ENCODE results near the gene UNKL. TPM values are rescaled to one million over a fixed set of nuclear protein-coding genes. Genes with fewer than 3 reads are reported as not detected.

The UNKL gene
- total RNA-seq, 2 experiments from 2014 or later, result 26.0 to 33.4 TPM

DNA sequence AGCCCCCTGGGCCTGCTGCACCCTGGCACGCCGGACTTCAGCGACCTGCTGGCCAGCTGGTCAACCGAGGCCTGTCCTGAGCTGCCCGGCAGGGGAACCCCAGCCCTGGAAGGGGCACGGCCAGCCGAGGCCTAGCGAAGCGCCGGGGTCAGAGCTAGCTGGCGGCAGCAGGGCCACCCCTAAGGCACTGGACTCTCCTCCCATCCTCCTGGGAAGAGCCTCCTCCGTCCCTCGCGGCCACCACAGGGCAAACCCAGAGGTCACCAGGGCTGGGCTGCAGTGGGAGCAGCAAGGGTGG, 18.7 kb upstream of the UNKL start:
- H3K9me3 Mint-ChIP-seq, result no peaks in the 10 kb centered on the region
- H3K4me3 Mint-ChIP-seq, result no peak overlapping the region
- ChIA-PET CTCF (no interaction called here), POLR2A (interaction anchor here (1.0 kb wide), 1 partner anchor 13 kb away, joined by 5 read pairs; the partner anchor contains the start of gene UQCC4)
- H3K4me1 Mint-ChIP-seq (ENCODE audit: low read depth), result no peaks in the 10 kb centered on the region
- H3K27ac Mint-ChIP-seq, result no peak overlapping the region
- H3K27me3 Mint-ChIP-seq, result no peaks in the 10 kb centered on the region
- H3K36me3 Mint-ChIP-seq, result no peaks in the 10 kb centered on the region
- DNase-seq, result no peak
- intact Hi-C loops (cut with micrococcal nuclease), result no loop called here

- ChIA-PET POLR2A (interaction anchor here (1.0 kb wide), 1 partner anchor 12 kb away, joined by 5 read pairs; the partner anchor contains the start of gene UQCC4), CTCF (interaction anchor here (0.8 kb wide), 1 partner anchor 27 kb away, joined by 3 read pairs; no protein-coding TSS in a partner anchor)
- no peak overlapping the region for H3K4me3 Mint-ChIP-seq
- no peaks in the 10 kb centered on the region for H3K4me1 Mint-ChIP-seq (ENCODE audit: low read depth)
- H3K27me3 Mint-ChIP-seq, result no peaks in the 10 kb centered on the region
- no peaks in the 10 kb centered on the region for H3K36me3 Mint-ChIP-seq
- intact Hi-C loops (cut with micrococcal nuclease), result no loop called here
- DNase-seq, result no peak
- H3K27ac Mint-ChIP-seq, result no peak overlapping the region
- H3K9me3 Mint-ChIP-seq, result no peaks in the 10 kb centered on the region
Measured at GRCh38 chr16:1432388-1433262, 18.1 kb upstream of the UNKL start.

DNA sequence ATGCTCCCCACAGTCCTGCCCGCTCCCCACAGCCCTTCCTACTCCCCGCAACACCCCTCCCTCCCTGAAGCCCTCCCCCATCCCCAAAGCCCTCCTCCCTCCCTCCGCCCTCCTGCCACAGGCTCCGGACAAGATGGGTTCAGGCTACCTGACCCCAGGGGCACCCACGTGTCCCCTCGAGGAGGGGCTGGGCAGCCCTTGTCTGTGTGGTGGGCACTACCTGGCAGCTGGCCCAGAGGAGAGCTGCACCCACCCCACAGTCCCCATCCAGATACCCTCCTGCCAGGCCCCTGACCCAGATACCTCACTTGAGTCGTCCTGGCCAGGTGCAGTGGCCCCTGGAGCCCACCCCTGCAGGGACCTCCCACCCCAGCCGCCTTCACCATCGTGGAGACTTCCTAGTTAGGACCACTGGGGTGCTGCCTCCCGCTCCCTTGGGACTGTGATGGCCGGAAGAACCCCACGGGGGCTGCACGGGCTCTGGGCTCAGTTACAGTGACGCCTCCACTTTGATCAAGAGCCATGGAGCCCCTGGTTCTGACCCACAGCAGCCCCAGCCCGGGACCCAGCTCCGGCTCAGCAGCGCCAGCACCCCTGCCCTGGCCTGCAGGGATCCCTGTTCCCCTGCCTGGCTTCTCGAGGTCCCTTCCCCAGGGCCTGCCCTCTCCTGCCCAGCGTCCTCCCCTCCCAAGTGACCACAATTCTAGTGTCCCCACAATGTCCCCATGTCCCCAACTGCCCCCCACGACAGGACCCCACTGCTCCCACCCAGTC, 17.2 kb upstream of the UNKL start:
- Mint-ChIP-seq H3K36me3 (no peaks in the 10 kb centered on the region), H3K27ac (no peak overlapping the region), H3K9me3 (no peaks in the 10 kb centered on the region), H3K4me3 (no peak overlapping the region), H3K27me3 (no peaks in the 10 kb centered on the region), H3K4me1 (ENCODE audit: low read depth) (no peaks in the 10 kb centered on the region)
- no peak for DNase-seq
- ChIA-PET CTCF (no interaction called here), POLR2A (no interaction called here)
- intact Hi-C loops (cut with micrococcal nuclease), result no loop called here

GRCh38 chr16:1430759-1431496, 16.4 kb upstream of the UNKL start, which contains the start of gene PERCC1:
TSS of gene PERCC1 (plus strand) at chr16:1431078. CDS start at chr16:1432594, 1,516 bp downstream.
- Mint-ChIP-seq H3K27me3 (no peaks in the 10 kb centered on the region), H3K36me3 (no peaks in the 10 kb centered on the region), H3K4me3 (no peak within 1 kb of the TSS), H3K9me3 (no peaks in the 10 kb centered on the region), H3K4me1 (ENCODE audit: low read depth) (no peaks in the 10 kb centered on the region), H3K27ac (no peak within 1 kb of the TSS)
- intact Hi-C loops (cut with micrococcal nuclease), result no loop called here
- DNase-seq, result no peak
- CTCF ChIA-PET, result no interaction called here
- POLR2A ChIA-PET, result no interaction called here

DNA sequence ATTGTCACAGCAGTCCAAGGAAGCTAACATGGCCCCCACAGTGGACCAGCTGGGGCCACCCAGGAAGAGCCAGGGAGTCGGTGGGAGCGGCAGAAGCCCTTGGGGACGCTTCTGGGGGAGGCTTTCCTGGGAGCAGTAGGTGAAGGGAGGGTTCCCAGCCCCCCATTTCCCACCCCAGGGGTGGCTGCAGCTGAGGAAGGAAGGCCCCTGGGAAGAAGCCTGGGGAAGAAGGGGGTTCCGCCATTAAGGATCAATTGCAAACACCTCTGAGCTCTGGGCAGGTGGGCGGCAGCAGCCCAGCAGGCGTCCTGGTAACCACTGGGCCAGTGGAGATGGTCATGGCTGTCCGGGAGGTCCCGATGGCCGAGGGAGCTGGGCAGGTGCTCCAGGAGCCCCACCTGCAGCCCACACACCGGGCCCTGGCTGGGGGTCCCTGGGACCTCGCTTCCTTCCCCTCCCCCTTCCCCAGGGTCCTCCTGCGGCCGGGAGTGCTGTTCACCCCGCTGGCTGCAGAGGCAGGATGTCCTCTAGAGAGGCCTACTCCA, 15.8 kb upstream of the UNKL start:
- POLR2A ChIA-PET, result no interaction called here
- CTCF ChIA-PET, result no interaction called here
- no peaks in the 10 kb centered on the region for H3K27me3 Mint-ChIP-seq
- no peak overlapping the region for H3K27ac Mint-ChIP-seq
- DNase-seq, result no peak
- H3K4me3 Mint-ChIP-seq, result no peak overlapping the region
- H3K36me3 Mint-ChIP-seq, result no peaks in the 10 kb centered on the region
- no peaks in the 10 kb centered on the region for H3K4me1 Mint-ChIP-seq (ENCODE audit: low read depth)
- no peaks in the 10 kb centered on the region for H3K9me3 Mint-ChIP-seq
- intact Hi-C loops (cut with micrococcal nuclease), result no loop called here

DNA sequence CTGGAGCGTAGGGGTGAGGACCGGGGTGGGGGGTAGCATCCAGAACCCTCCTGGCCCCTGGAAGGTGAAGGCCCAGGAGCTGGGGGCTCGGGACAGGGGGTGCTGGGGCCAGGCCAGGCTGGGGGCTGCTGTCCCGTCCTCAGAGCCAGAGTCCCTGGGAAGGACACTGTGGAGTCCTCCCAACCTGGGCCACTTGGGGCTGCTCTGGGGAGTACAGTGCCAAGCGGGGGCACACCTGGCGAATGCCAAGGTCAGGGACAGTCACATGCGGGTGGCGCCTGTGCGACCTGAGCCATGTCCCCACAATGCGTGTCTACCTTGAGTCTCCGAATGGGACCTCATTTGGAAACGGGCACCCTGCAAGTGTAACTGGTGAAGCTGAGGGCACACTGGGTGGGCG, 15.1 kb upstream of the UNKL start:
- DNase-seq, result no peak
- POLR2A ChIA-PET, result interaction anchor here (0.9 kb wide), 1 partner anchor 9 kb away, joined by 4 read pairs; the partner anchor contains the start of gene UQCC4
- intact Hi-C loops (cut with micrococcal nuclease), result no loop called here
- no peak overlapping the region for H3K4me3 Mint-ChIP-seq
- CTCF ChIA-PET, result no interaction called here
- H3K27me3 Mint-ChIP-seq, result no peaks in the 10 kb centered on the region
- H3K9me3 Mint-ChIP-seq, result no peaks in the 10 kb centered on the region
- no peaks in the 10 kb centered on the region for H3K36me3 Mint-ChIP-seq
- H3K27ac Mint-ChIP-seq, result no peak overlapping the region
- H3K4me1 Mint-ChIP-seq (ENCODE audit: low read depth), result no peaks in the 10 kb centered on the region

DNA sequence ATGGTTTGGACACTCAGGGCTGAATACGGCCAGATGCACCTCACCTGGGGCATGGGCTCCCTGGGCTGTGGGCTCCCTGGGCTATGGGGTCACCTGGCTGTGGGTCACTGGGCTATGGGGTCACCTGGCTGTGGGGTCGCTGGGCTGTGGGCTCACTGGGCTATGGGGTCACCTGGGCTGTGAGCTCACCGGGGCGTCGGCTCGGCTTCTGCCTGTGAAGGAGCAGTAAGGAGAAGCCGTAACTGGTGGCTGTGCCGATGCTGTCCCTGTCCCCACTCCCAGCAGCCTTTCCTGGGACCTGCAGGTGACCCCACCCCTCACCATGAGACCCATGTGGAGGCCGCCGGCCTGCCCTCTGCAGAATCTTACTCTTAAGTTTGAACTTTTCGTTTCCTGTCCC, 14.5 kb upstream of the UNKL start:
- Mint-ChIP-seq H3K36me3 (no peaks in the 10 kb centered on the region), H3K27me3 (no peaks in the 10 kb centered on the region), H3K9me3 (no peaks in the 10 kb centered on the region), H3K4me3 (no peak overlapping the region), H3K27ac (no peak overlapping the region), H3K4me1 (ENCODE audit: low read depth) (no peaks in the 10 kb centered on the region)
- intact Hi-C loops (cut with micrococcal nuclease), result no loop called here
- ChIA-PET POLR2A (interaction anchor here (0.9 kb wide), 1 partner anchor 8 kb away, joined by 4 read pairs; the partner anchor contains the start of gene UQCC4), CTCF (interaction anchor here (0.6 to 1.0 kb wide), 2 partner anchors 105 to 182 kb away, joined by 3 to 5 read pairs; partner anchors contain the start of gene TMEM204)
- DNase-seq, result no peak

DNA sequence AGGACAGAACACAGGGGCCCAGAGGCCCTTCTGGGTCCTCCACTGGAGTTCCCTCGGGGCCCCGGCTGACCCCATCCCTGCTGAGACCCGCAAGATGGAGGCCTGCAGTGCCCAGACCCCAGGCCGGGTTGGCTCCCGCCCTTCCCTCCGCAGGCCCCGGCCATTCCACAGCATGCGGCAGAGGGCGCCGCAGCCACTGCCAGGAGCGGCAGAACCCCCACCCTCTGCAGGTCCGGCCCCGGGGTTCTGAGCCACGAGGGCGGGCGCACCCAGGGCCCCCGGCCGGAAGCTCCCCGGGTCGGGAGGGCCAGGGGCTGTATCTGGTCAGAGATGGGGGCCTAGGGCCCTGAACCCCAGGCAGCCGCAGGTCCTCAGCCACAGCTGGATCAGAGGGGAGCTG, 14.0 kb upstream of the UNKL start:
- H3K9me3 Mint-ChIP-seq, result no peaks in the 10 kb centered on the region
- POLR2A ChIA-PET, result no interaction called here
- intact Hi-C loops (cut with micrococcal nuclease), result no loop called here

GRCh38 chr16:1427473-1428461, 13.3 kb upstream of the UNKL start:
- no peaks in the 10 kb centered on the region for H3K27me3 Mint-ChIP-seq
- H3K9me3 Mint-ChIP-seq, result no peaks in the 10 kb centered on the region
- no peak overlapping the region for H3K4me3 Mint-ChIP-seq
- DNase-seq, result no peak
- H3K4me1 Mint-ChIP-seq (ENCODE audit: low read depth), result no peaks in the 10 kb centered on the region
- CTCF ChIA-PET, result interaction anchor here (0.6 to 1.9 kb wide), 3 partner anchors 183 to 375 kb away, joined by 3 to 5 read pairs (median 5); partner anchors contain the start of gene JPT2
- H3K27ac Mint-ChIP-seq, result no peak overlapping the region
- no peaks in the 10 kb centered on the region for H3K36me3 Mint-ChIP-seq
- intact Hi-C loops (cut with micrococcal nuclease), result no loop called here
- POLR2A ChIA-PET, result no interaction called here

More for the DNA sequence above, 14.0 kb upstream of the UNKL start:
- Mint-ChIP-seq H3K4me3 (no peak overlapping the region), H3K27ac (no peak overlapping the region), H3K27me3 (no peaks in the 10 kb centered on the region), H3K4me1 (ENCODE audit: low read depth) (no peaks in the 10 kb centered on the region), H3K36me3 (no peaks in the 10 kb centered on the region)
- peak; percentile 63 for DNase-seq
- CTCF ChIA-PET, result interaction anchor here (0.6 to 1.9 kb wide), 3 partner anchors 105 to 249 kb away, joined by 3 to 5 read pairs (median 5); partner anchors contain the start of genes JPT2 and TMEM204

DNA sequence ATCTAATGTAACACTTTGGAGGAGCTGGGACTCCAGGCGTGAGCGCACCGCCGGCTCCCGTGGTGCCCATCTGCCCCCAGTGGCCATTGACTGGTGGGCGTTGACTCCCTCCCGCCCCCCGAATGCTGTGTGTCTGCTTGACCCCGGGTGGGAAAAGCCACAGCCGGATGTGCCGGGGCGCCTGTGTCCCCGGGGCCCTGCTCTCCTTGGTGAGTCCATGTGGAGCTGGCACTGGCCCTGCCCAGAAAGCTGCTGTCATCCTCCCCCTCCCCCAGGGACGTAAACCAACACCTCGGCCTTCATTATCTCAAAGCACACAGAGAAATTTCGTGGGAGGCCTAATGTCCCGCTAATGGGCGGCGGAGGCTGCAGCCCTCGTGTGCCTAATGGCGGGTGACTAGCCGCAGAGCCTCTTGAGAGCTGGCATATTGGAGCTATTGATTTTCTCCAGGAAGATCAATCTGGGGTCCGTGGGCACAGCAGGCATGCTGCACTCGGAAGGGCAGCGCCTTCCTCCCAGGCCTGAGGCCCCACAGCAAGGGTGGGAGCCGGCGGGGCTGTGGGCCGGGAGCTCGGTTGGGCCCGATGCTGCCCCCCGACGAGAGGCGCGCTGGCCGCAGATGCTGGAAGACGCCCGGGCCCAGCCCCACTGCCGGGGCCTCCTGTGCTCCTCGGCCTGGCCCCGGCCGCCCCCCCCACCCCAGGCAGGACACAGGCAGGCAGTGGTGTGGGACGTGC, 12.4 kb upstream of the UNKL start:
- Mint-ChIP-seq H3K4me3 (no peak overlapping the region), H3K36me3 (no peaks in the 10 kb centered on the region), H3K27ac (no peak overlapping the region), H3K4me1 (ENCODE audit: low read depth) (peaks cover 2% of the 10 kb centered on the region), H3K27me3 (no peaks in the 10 kb centered on the region), H3K9me3 (no peaks in the 10 kb centered on the region)
- intact Hi-C loops (cut with micrococcal nuclease), result no loop called here
- no peak for DNase-seq
- ChIA-PET POLR2A (no interaction called here), CTCF (interaction anchor here (0.6 to 1.9 kb wide), 2 partner anchors 251 to 376 kb away, joined by 3 to 5 read pairs; partner anchors contain the start of gene JPT2)
